Esophagus squamous epithelium (tissue), 5 donors: ENCODE measurements around the gene SLC9A6. TPM values are rescaled to one million over a fixed set of nuclear protein-coding genes. Genes with fewer than 3 reads are reported as not detected.

Experiments used
- DNase-seq: peaks from one replicate; lab custom pipeline; 2025; lab: John Stamatoyannopoulos, UW
- H3K27ac ChIP-seq, 4 donors: fragments of 200-600 bp; sonication (generic); one replicate each; pipeline ENCODE4 v1.5.1; 2016 to 2019; ENCODE audit warnings: mild to moderate bottlenecking in 1 of 4
- H3K27me3 ChIP-seq, 4 donors: fragments of 200-600 bp; sonication (generic); 1 replicate in 3 of 4; 2 replicates in 1 of 4; pipeline versions ENCODE4 v1.5.1 to v1.6.0; 2017 to 2021; ENCODE audit warnings: antibody characterized with exemption in 1 of 4
- H3K36me3 ChIP-seq, 3 donors: fragments of 200-600 bp; sonication (generic); one replicate each; pipeline ENCODE4 v1.5.1; 2016 to 2019
- H3K4me1 ChIP-seq, 3 donors: fragments of 200-600 bp; sonication (generic); one replicate each; pipeline ENCODE4 v1.5.1; 2017 to 2019
- H3K4me3 ChIP-seq, 4 donors: fragments of 200-600 bp; sonication (generic); 1 replicate in 3 of 4; 2 replicates in 1 of 4; pipeline ENCODE4 v1.5.1; 2016 to 2019; ENCODE audit warnings: mild to moderate bottlenecking in 2 of 4, moderate library complexity in 1 of 4
- H3K9me3 ChIP-seq, 3 donors: fragments of 200-600 bp; sonication (generic); one replicate each; pipeline ENCODE4 v1.5.1; 2016 to 2019
- POLR2A ChIP-seq, 4 donors: fragments of 450-650 bp; IDR thresholded peaks; one replicate each; pipeline ENCODE4 v1.6.1; 2017; ENCODE audit warnings: antibody characterized with exemption in 4 of 4, mild to moderate bottlenecking in 4 of 4, moderate library complexity in 3 of 4
- WGBS, 2 donors: methylation state at CpG; one replicate each; pipeline ENCODE4 v1.1.5; 2018; 5-methylcytosine and 5-hydroxymethylcytosine counted together
- intact Hi-C: fragments of 100-400 bp; cut with DNase I; formaldehyde crosslinking; loops from one replicate; pipeline ENCODE4 v1.15.0; 2022
- total RNA-seq, 4 donors: library from RNA; depleted of rRNA; stranded (reverse); fragments of >200 nt; gene quantifications; one replicate each; pipeline ENCODE4 v1.1.0, GENCODE V29; 2016
- TF ChIP-seq, protein P1 (sequence below), 6 experiments: fragments of 450-650 bp in 4 of 6; fragments of 200-600 bp in 2 of 6; sonication (generic) in 2 of 6; IDR thresholded peaks; one replicate each; pipeline ENCODE4 v1.5.1; 2016 to 2019; ENCODE audit warnings: antibody characterized with exemption in 6 of 6, mild to moderate bottlenecking in 4 of 6, moderate library complexity in 4 of 6
- donor health status: DM: yes; HTN: yes; CAD: no.

Gene SLC9A6
- total RNA-seq, 4 donors from 2014 or later = 12.8 to 22.0 (median 13.1) TPM

DNA sequence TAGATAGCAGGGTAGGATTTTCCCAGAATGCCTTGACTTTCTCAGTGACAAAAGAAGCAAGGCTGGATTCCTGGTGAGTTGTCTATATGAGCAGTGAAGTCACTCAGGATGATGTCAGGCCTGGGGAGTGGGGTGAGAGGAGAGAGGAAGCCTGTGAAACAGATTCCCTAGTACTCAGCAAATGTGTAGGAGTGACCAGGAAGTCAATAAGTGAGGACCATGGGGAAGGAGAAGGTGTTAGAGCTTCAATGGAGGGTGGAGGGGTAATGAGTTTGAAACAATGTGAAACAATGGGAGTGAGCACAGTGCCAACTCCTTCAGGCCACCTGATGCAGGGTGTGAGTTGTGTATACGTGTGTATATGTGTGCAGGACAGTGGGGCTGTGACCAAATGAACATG, 2.4 kb upstream of the SLC9A6 start:
- no peak for DNase-seq
- H3K4me1 ChIP-seq = peaks cover 0 to 33% (median 0%) of the 10 kb centered on the region in 3 donors
- TF ChIP-seq, protein P1, sequence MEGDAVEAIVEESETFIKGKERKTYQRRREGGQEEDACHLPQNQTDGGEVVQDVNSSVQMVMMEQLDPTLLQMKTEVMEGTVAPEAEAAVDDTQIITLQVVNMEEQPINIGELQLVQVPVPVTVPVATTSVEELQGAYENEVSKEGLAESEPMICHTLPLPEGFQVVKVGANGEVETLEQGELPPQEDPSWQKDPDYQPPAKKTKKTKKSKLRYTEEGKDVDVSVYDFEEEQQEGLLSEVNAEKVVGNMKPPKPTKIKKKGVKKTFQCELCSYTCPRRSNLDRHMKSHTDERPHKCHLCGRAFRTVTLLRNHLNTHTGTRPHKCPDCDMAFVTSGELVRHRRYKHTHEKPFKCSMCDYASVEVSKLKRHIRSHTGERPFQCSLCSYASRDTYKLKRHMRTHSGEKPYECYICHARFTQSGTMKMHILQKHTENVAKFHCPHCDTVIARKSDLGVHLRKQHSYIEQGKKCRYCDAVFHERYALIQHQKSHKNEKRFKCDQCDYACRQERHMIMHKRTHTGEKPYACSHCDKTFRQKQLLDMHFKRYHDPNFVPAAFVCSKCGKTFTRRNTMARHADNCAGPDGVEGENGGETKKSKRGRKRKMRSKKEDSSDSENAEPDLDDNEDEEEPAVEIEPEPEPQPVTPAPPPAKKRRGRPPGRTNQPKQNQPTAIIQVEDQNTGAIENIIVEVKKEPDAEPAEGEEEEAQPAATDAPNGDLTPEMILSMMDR (IDR thresholded peaks at IDR 0.05) = no peak
- TF ChIP-seq POLR2A (IDR thresholded peaks at IDR 0.05) = no peak
- no peaks in the 10 kb centered on the region for H3K27me3 ChIP-seq
- no peaks in the 10 kb centered on the region for H3K36me3 ChIP-seq
- H3K4me3 ChIP-seq = no peak overlapping the region
- WGBS, 2 donors = 33 to 35% methylated on average over 1 of the region's 1 CpG
- intact Hi-C loops = no loop called here
- H3K9me3 ChIP-seq = no peaks in the 10 kb centered on the region
- H3K27ac ChIP-seq = no peak overlapping the region

DNA sequence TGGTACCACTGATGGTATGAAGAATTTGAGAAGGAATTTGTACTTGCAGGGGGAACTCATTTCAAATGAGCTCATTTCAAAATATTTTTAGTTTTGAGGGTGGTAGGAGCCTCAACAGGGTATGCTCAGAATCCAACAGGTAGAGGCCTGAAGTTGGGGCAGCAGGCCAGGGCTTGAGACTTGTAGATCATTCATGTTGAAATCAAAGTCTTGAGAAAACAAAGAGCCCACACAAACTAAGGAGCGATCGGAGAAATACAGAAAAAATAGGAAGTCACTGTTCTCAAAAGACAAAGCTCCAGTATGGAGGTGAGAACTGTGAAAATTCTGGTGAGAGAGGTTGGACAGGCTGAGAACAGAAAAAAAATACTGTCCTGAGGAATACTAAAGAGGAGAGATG, 979 bp upstream of the SLC9A6 start:
- Histone ChIP-seq H3K4me1 (peaks cover 0 to 33% (median 0%) of the 10 kb centered on the region in 3 donors), H3K27ac (peak overlapping the region; percentile 14 to 89 (median 84)), H3K36me3 (no peaks in the 10 kb centered on the region), H3K27me3 (no peaks in the 10 kb centered on the region), H3K4me3 (peak overlapping the region in 2 of 4 donors; percentile 73 to 75), H3K9me3 (no peaks in the 10 kb centered on the region)
- TF ChIP-seq POLR2A (IDR thresholded peaks at IDR 0.05) = no peak
- TF ChIP-seq, protein P1 (IDR thresholded peaks at IDR 0.05) = no peak
- intact Hi-C loops = no loop called here
- DNase-seq = no peak
- 22 to 61% methylated on average over 2 of the region's 2 CpGs for WGBS, 2 donors

DNA sequence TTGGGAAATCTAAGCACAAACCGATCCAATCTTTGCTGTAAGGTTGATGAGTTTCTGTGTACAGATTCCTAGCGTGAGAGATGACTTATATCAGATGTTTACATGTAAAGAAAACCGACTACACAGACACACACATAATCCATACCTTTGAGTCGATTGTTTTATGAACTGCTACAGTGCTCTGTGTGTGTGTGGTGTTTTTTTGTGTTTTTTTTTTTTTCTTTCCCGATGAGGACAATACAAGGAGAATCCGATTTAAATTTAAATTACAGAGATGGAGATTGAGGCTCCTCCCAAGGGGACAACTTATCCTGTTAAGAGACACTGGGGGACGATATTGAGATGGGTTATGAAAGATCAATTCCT, 461 bp upstream of the SLC9A6 start:
- no peaks in the 10 kb centered on the region for H3K27me3 ChIP-seq
- 0 to 34% methylated on average over 6 to 7 of the region's 7 CpGs for WGBS, 2 donors
- peak overlapping the region; percentile 83 to 89 (median 86) for H3K27ac ChIP-seq
- peak overlapping the region; percentile 65 to 75 (median 73) for H3K4me3 ChIP-seq
- no peak for DNase-seq
- TF ChIP-seq, protein P1 (IDR thresholded peaks at IDR 0.05) = no peak
- no peak for TF ChIP-seq POLR2A (IDR thresholded peaks at IDR 0.05)
- H3K4me1 ChIP-seq = peaks cover 0 to 33% (median 0%) of the 10 kb centered on the region in 3 donors
- intact Hi-C loops = no loop called here
- no peaks in the 10 kb centered on the region for H3K36me3 ChIP-seq
- H3K9me3 ChIP-seq = no peaks in the 10 kb centered on the region

DNA sequence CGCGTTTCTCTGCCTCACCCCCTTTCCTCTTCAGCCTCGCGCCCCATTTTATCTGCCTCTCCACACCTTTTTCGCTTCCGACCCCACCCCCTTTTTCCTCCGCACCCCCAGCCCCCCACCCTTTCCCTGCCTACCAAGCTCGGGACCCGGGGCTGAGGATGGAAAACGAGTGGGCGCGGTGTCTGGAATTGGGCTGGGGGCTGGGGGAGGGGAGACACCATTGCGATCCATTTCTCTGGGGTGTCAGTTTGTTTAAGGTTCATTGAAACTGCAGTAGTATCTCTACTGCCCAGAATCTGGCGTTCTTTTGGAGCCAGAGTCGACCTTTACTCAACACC, 707 bp downstream of the SLC9A6 start:
- H3K27me3 ChIP-seq = no peaks in the 10 kb centered on the region
- peak overlapping the region; percentile 65 to 75 (median 73) for H3K4me3 ChIP-seq
- no peak for DNase-seq
- 3 to 22% methylated on average over 4 to 6 of the region's 15 CpGs for WGBS, 2 donors
- no peaks in the 10 kb centered on the region for H3K9me3 ChIP-seq
- no peaks in the 10 kb centered on the region for H3K36me3 ChIP-seq
- H3K27ac ChIP-seq = peak overlapping the region; percentile 83 to 89 (median 86)
- peaks cover 0 to 33% (median 0%) of the 10 kb centered on the region in 3 donors for H3K4me1 ChIP-seq
- intact Hi-C loops = no loop called here
- TF ChIP-seq, protein P1 (IDR thresholded peaks at IDR 0.05) = no peak
- no peak for TF ChIP-seq POLR2A (IDR thresholded peaks at IDR 0.05)

DNA sequence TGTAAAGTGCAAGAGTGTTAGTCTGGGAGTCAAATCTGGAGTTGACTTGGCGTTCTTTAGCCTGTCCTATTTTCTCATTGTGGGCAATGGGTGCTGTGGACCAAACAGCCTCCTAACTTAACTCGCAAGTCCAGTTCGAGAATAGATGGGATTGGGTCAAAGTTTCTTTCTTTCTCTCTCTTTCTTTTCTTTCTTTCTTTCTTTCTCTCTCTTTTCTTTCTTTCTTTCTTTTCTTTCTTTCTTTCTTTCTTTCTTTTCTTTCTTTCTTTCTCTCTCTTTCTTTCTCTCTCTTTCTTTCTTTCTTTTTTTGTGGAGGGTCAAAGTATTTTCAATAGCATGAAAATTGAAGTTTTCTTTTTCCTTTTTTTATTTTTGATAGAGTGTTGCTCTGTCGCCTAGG, 3.0 kb downstream of the SLC9A6 start:
- Histone ChIP-seq H3K27ac (no peak overlapping the region), H3K4me1 (peaks cover 0 to 31% (median 0%) of the 10 kb centered on the region in 3 donors), H3K4me3 (no peak overlapping the region), H3K9me3 (no peaks in the 10 kb centered on the region), H3K27me3 (no peaks in the 10 kb centered on the region), H3K36me3 (no peaks in the 10 kb centered on the region)
- TF ChIP-seq POLR2A (IDR thresholded peaks at IDR 0.05) = no peak
- TF ChIP-seq, protein P1 (IDR thresholded peaks at IDR 0.05) = no peak
- intact Hi-C loops = no loop called here
- no peak for DNase-seq
- WGBS, 2 donors = 83 to 94% methylated on average over 4 of the region's 4 CpGs
